ENCODE measurements around the gene CDK5.

- TF ChIP-seq CTCF (IDR thresholded peaks at IDR 0.05 in 2 of 3, conservative IDR thresholded peaks at IDR 0.05 in 1 of 3; ENCODE audit: control insufficient read depth in 2 of 3, extremely low read depth in 1 of 3, insufficient read depth in 1 of 3, low read depth in 3 of 3, low read length in 3 of 3), result no peak
- no peak for TF ChIP-seq NFIC (IDR thresholded peaks at IDR 0.05; ENCODE audit: low read depth, low read length)
- no peak for TF ChIP-seq NR2C2 (IDR thresholded peaks at IDR 0.05; ENCODE audit: borderline replicate concordance, control insufficient read depth, insufficient read length, low read depth)
- TF ChIP-seq, protein P1, sequence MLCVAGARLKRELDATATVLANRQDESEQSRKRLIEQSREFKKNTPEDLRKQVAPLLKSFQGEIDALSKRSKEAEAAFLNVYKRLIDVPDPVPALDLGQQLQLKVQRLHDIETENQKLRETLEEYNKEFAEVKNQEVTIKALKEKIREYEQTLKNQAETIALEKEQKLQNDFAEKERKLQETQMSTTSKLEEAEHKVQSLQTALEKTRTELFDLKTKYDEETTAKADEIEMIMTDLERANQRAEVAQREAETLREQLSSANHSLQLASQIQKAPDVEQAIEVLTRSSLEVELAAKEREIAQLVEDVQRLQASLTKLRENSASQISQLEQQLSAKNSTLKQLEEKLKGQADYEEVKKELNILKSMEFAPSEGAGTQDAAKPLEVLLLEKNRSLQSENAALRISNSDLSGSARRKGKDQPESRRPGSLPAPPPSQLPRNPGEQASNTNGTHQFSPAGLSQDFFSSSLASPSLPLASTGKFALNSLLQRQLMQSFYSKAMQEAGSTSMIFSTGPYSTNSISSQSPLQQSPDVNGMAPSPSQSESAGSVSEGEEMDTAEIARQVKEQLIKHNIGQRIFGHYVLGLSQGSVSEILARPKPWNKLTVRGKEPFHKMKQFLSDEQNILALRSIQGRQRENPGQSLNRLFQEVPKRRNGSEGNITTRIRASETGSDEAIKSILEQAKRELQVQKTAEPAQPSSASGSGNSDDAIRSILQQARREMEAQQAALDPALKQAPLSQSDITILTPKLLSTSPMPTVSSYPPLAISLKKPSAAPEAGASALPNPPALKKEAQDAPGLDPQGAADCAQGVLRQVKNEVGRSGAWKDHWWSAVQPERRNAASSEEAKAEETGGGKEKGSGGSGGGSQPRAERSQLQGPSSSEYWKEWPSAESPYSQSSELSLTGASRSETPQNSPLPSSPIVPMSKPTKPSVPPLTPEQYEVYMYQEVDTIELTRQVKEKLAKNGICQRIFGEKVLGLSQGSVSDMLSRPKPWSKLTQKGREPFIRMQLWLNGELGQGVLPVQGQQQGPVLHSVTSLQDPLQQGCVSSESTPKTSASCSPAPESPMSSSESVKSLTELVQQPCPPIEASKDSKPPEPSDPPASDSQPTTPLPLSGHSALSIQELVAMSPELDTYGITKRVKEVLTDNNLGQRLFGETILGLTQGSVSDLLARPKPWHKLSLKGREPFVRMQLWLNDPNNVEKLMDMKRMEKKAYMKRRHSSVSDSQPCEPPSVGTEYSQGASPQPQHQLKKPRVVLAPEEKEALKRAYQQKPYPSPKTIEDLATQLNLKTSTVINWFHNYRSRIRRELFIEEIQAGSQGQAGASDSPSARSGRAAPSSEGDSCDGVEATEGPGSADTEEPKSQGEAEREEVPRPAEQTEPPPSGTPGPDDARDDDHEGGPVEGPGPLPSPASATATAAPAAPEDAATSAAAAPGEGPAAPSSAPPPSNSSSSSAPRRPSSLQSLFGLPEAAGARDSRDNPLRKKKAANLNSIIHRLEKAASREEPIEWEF (IDR thresholded peaks at IDR 0.05; ENCODE audit: insufficient replicate concordance, low read depth, low read length), result no peak
- TF ChIP-seq ZBTB11 (CRISPR knock-in tag; IDR thresholded peaks at IDR 0.05), result no peak
- TF ChIP-seq EGR1 (IDR thresholded peaks at IDR 0.05; ENCODE audit: borderline replicate concordance in 1 of 2, low read depth in 2 of 2, low read length in 2 of 2), result no peak
- no peak for TF ChIP-seq NR2F1 (conservative IDR thresholded peaks at IDR 0.05)
- TF ChIP-seq NFYA (IDR thresholded peaks at IDR 0.05; ENCODE audit: borderline replicate concordance, low read depth, low read length), result no peak
- TF ChIP-seq ZBTB33 (IDR thresholded peaks at IDR 0.05), result no peak
- no peak for TF ChIP-seq STAT3 (IDR thresholded peaks at IDR 0.05; ENCODE audit: low read depth, low read length)
- no peak for TF ChIP-seq PBX3 (IDR thresholded peaks at IDR 0.05; ENCODE audit: insufficient replicate concordance, low read depth, low read length)
- TF ChIP-seq EZH2 (IDR thresholded peaks at IDR 0.05; ENCODE audit: borderline replicate concordance, control insufficient read depth, low read depth, low read length), result no peak
Observed at GRCh38 chr7:151078233-151079040, 20.7 kb upstream of the CDK5 start.
